MM.1S (cell line): Measurements from ENCODE around the gene PARP8.
"Not testable (repeated sequence)": the region's sequence is repeated elsewhere in the genome, so short reads cannot be mapped to it uniquely, and the experiment has no call there.

Experiments
- DNase-seq: peaks from one replicate; pipeline ENCODE4 v3.0.0-alpha.2; 2015
- H2AFZ ChIP-seq: fragments of 300-600 bp; sonication (generic); 2 replicates; pipeline ENCODE4 v1.6.0; 2016; ENCODE audit warnings: antibody characterized with exemption, low read length
- H3F3A ChIP-seq: fragments of 300-600 bp; sonication (generic); 2 replicates; pipeline ENCODE4 v1.6.1; 2016; ENCODE audit warnings: mild to moderate bottlenecking, antibody characterized with exemption, low read length, moderate library complexity, mixed read lengths; ENCODE audit not compliant: insufficient read depth
- H3K27ac ChIP-seq: fragments of 300-600 bp; sonication (generic); 2 replicates; pipeline ENCODE4 v1.5.1; 2016; ENCODE audit warnings: mild to moderate bottlenecking, low read length
- H3K27me3 ChIP-seq: fragments of 300-600 bp; sonication (generic); replicated peaks from 2 replicates; pipeline ENCODE4 v1.6.0; 2016; ENCODE audit warnings: low read length; ENCODE audit not compliant: insufficient read depth
- H3K36me3 ChIP-seq: fragments of 300-600 bp; sonication (generic); replicated peaks from 2 replicates; pipeline ENCODE4 v1.6.1; 2016; ENCODE audit warnings: mild to moderate bottlenecking, low read length, mixed read lengths; ENCODE audit not compliant: insufficient read depth
- H3K4me1 ChIP-seq: fragments of 300-600 bp; sonication (generic); 2 replicates; pipeline ENCODE4 v1.6.1; 2016; ENCODE audit warnings: low read length, mixed read lengths
- H3K4me2 ChIP-seq: fragments of 300-600 bp; sonication (generic); 2 replicates; pipeline ENCODE4 v1.6.0; 2016; ENCODE audit warnings: low read depth, low read length
- H3K4me3 ChIP-seq: fragments of 300-600 bp; sonication (generic); 2 replicates; pipeline ENCODE4 v1.5.1; 2016; ENCODE audit warnings: low read length, mixed read lengths
- H3K79me2 ChIP-seq: fragments of 300-600 bp; sonication (generic); 2 replicates; pipeline ENCODE4 v1.6.1; 2016; ENCODE audit warnings: mixed run types, low read length, mixed read lengths
- H3K9ac ChIP-seq: fragments of 300-600 bp; sonication (generic); 2 replicates; pipeline ENCODE4 v1.6.1; 2016; ENCODE audit warnings: low read length, mixed read lengths
- H3K9me2 ChIP-seq: fragments of 300-600 bp; sonication (generic); replicated peaks from 2 replicates; pipeline ENCODE4 v1.6.1; 2016; ENCODE audit warnings: mild to moderate bottlenecking, low read length, mixed read lengths; ENCODE audit not compliant: insufficient read depth
- H3K9me3 ChIP-seq: fragments of 300-600 bp; sonication (generic); replicated peaks from 2 replicates; pipeline ENCODE4 v1.6.1; 2016; ENCODE audit warnings: mild to moderate bottlenecking, low read length, mixed read lengths; ENCODE audit not compliant: insufficient read depth
- H4K20me1 ChIP-seq: fragments of 300-600 bp; sonication (generic); 2 replicates; pipeline ENCODE4 v1.6.1; 2016; ENCODE audit warnings: mild to moderate bottlenecking, low read length, moderate library complexity, mixed read lengths; ENCODE audit not compliant: insufficient read depth
- EZH2 ChIP-seq: fragments of 300-600 bp; sonication (generic); optimal IDR thresholded peaks from 2 replicates; pipeline ENCODE3; 2017; ENCODE audit warnings: low read depth, mild to moderate bottlenecking, antibody characterized with exemption, low read length, mixed read lengths
- EZH2phosphoT487 ChIP-seq: fragments of 300-600 bp; sonication (generic); IDR thresholded peaks from 2 replicates; pipeline ENCODE4 v1.6.1; 2018; ENCODE audit warnings: antibody characterized with exemption, low read length
- TF ChIP-seq, protein P1 (sequence below): fragments of 300-600 bp; sonication (generic); IDR thresholded peaks from 2 replicates; pipeline ENCODE4 v1.5.1; 2016; ENCODE audit warnings: antibody characterized with exemption, low read length, mixed read lengths

Gene PARP8, protein sequence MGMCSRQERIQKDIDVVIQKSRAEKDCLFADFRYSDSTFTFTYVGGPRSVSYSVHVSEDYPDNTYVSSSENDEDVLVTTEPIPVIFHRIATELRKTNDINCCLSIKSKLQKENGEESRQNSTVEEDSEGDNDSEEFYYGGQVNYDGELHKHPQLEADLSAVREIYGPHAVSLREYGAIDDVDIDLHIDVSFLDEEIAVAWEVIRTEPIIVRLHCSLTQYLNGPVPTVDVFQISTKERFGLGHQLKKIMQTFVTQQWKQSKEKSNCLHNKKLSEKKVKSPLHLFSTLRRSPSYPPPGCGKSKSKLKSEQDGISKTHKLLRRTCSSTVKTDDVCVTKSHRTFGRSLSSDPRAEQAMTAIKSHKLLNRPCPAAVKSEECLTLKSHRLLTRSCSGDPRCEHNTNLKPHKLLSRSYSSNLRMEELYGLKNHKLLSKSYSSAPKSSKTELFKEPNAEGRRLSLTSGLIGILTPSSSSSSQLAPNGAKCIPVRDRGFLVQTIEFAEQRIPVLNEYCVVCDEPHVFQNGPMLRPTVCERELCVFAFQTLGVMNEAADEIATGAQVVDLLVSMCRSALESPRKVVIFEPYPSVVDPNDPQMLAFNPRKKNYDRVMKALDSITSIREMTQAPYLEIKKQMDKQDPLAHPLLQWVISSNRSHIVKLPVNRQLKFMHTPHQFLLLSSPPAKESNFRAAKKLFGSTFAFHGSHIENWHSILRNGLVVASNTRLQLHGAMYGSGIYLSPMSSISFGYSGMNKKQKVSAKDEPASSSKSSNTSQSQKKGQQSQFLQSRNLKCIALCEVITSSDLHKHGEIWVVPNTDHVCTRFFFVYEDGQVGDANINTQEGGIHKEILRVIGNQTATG

DNA sequence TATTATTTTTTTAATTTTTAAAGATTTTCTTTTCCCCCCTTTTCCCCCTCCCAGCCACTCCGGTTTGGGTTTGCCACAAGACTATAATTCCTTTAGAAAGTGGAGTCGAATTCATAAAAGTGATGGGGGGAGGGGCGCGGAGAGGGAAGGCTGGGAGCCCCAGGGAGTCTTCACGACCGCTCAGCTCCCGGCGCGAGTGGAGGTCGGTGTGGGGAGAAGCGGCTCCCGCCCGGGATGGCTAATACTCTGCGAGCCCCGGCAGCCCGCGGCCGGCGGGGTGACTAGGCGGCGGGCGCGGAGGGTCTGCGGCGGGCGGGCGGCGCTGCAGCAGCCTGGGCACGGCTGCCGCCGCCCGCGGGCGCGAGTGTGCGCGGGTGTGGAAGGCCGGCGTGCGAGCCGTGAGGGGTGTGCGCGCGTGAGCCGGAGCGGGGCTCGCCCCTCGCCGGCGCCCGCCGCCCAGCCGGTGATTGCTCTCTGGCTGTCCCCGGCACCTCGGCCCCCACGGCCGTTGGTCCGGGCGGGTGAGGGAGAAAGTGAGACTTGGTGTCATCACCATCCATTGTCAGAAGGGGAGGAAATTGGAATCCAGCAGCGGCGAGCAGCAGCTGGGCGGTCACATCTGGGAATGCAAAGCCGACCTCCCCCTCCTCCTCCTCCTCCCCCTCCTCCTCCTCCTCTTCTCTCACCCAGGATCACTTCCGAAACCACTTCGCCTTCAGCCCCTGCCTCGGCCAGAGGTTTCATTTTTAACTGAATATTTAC lies at the start of gene PARP8:
Gene PARP8 (plus strand): TSS at position 377 of the 762 bp plus-strand sequence. CDS start 459 bp downstream, outside the sequence.
- H3K9me2 ChIP-seq = no peaks in the 10 kb centered on the region
- no peaks in the 10 kb centered on the region for H3K9me3 ChIP-seq
- TF ChIP-seq, protein P1, sequence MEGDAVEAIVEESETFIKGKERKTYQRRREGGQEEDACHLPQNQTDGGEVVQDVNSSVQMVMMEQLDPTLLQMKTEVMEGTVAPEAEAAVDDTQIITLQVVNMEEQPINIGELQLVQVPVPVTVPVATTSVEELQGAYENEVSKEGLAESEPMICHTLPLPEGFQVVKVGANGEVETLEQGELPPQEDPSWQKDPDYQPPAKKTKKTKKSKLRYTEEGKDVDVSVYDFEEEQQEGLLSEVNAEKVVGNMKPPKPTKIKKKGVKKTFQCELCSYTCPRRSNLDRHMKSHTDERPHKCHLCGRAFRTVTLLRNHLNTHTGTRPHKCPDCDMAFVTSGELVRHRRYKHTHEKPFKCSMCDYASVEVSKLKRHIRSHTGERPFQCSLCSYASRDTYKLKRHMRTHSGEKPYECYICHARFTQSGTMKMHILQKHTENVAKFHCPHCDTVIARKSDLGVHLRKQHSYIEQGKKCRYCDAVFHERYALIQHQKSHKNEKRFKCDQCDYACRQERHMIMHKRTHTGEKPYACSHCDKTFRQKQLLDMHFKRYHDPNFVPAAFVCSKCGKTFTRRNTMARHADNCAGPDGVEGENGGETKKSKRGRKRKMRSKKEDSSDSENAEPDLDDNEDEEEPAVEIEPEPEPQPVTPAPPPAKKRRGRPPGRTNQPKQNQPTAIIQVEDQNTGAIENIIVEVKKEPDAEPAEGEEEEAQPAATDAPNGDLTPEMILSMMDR = no peak
- TF ChIP-seq EZH2 = no peak
- TF ChIP-seq EZH2phosphoT487 = no peak
- H3K79me2 ChIP-seq = peaks cover 30% of the 10 kb centered on the region
- peak within 1 kb of the TSS; percentile 98 for H3K4me3 ChIP-seq
- H3K4me2 ChIP-seq = peak within 1 kb of the TSS; percentile 73
- peaks cover 18% of the 10 kb centered on the region for H3K4me1 ChIP-seq
- no peaks in the 10 kb centered on the region for H4K20me1 ChIP-seq
- peak within 1 kb of the TSS; percentile 99 for H3K27ac ChIP-seq
- H3K36me3 ChIP-seq = no peaks in the 10 kb centered on the region
- DNase-seq = peak; percentile 55
- no peaks in the 10 kb centered on the region for H3K27me3 ChIP-seq
- H3K9ac ChIP-seq = peak within 1 kb of the TSS; percentile 99
- H3F3A ChIP-seq = peaks cover 29% of the 10 kb centered on the region
- H2AFZ ChIP-seq = peak within 1 kb of the TSS; percentile 35; the same call in 1 of the 2 replicates

DNA sequence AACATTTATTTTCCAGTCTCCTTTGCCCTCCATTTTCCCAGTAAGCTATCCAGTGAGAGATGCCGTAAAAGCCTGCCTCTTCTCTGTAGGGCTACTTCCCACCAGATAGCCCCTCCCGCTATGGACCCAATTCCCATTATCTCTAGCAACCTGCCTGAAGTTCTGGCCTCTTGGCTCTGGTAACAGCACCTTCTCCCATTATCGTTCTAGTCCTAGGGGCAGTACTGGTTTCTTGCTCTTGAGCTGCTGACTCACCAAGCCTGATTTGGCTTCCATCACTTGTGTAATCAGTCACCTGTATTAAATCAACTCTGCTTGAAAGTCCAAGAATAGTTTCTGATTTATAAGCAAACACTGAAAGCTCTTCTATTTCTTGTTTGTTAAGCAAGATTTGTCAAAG lies 42.8 kb upstream of the PARP8 start:
- Histone ChIP-seq H4K20me1 (no peaks in the 10 kb centered on the region), H3K9ac (no peak overlapping the region), H3K79me2 (no peaks in the 10 kb centered on the region), H3K9me2 (no peaks in the 10 kb centered on the region), H3K27ac (no peak overlapping the region), H3K9me3 (no peaks in the 10 kb centered on the region), H3K27me3 (no peaks in the 10 kb centered on the region), H2AFZ (no peak overlapping the region), H3K36me3 (no peaks in the 10 kb centered on the region), H3K4me1 (no peaks in the 10 kb centered on the region), H3F3A (no peaks in the 10 kb centered on the region), H3K4me2 (no peak overlapping the region), H3K4me3 (no peak overlapping the region)
- DNase-seq = no peak
- TF ChIP-seq, protein P1 = no peak
- TF ChIP-seq EZH2 (no peak), EZH2phosphoT487 (no peak)

DNA sequence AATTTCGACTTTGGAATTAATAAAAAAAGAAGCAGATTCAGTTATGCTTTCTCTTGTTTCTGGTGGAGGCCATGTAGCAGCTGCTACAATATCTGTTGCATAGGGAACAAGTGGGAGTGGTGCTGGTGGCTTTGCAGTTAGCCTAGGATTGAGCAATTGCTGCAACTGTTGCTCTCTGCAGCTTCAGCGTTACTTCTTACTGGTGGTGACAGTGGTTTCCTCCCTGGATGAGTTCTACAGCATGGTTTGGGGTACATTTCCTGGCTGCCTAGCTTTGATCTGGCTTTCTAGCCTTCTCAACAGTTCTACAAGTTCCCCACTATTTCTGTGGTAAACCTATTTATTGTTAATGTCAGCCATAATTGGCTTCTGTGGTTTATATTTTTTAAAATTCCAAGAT lies 31.6 kb upstream of the PARP8 start:
- H3K4me1 ChIP-seq, H3K27me3 ChIP-seq, H3K27ac ChIP-seq, H2AFZ ChIP-seq, H3K79me2 ChIP-seq, H3K36me3 ChIP-seq, H3K9ac ChIP-seq, H3K9me3 ChIP-seq, H4K20me1 ChIP-seq, H3F3A ChIP-seq, H3K4me3 ChIP-seq, H3K4me2 ChIP-seq, H3K9me2 ChIP-seq: not testable (repeated sequence)
- DNase-seq = peak; percentile 31

DNA sequence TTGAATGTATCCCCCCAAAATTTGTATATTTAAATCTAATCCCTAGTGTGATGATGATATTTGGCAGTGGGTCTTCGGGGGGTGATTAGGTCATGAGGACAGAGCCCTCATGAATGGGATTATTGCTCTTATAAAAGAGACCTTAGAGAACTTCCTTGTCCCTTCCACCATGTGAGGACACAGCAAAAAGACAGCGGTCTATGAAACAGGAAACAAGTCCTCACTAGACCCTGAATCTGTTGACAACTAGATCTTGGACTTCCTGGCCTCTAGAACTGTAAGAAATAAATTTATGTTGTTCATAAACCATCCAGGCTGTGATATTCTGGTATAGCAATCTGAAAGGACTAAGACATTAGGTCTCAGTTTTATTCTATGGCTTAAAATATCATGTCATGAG lies 28.9 kb upstream of the PARP8 start:
- not testable (repeated sequence) for H3K4me3 ChIP-seq, H2AFZ ChIP-seq, H3K36me3 ChIP-seq, H3K4me1 ChIP-seq, DNase-seq, H3K9me3 ChIP-seq, H3K4me2 ChIP-seq, H3K79me2 ChIP-seq, H3K9me2 ChIP-seq, H3K9ac ChIP-seq, H3K27me3 ChIP-seq, H3K27ac ChIP-seq, H4K20me1 ChIP-seq, H3F3A ChIP-seq
